Dermis blood vessel endothelial cell (primary cell): ENCODE data around the gene CBFB. TPM values are rescaled to one million over a fixed set of nuclear protein-coding genes. Genes with fewer than 3 reads are reported as not detected.

ENCODE experiments used
- DNase-seq: peaks from one replicate; pipeline ENCODE4 v3.0.0; 2010
- total RNA-seq: library from RNA; depleted of rRNA; stranded (reverse); fragments of >200 nt; gene quantifications from 2 replicates; pipeline ENCODE4 v1.2.3, GENCODE V29; 2014

The CBFB gene
- total RNA-seq, 1 donor from 2014 or later: 96.5 TPM

DNA sequence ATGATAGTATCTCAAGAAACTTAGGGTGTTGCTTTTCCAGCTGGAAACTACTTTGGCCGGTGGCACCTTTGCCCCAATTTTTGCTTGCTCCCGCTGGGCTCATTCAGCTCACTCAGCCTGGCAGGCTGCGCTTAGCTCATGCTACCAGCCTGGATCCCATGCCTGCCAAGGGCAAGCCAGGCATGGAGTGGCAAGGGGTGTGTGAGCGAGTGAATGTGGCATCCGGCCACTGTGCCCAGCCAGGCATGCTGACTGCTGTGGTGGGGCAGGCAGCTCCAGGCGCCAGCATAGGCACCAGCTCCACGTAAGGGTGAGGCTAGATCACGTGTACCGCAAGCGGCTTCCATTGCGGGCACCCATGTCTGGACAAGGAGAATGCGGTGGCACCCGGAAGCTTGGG, 112.4 kb downstream of the CBFB start:
- no peak for DNase-seq

DNA sequence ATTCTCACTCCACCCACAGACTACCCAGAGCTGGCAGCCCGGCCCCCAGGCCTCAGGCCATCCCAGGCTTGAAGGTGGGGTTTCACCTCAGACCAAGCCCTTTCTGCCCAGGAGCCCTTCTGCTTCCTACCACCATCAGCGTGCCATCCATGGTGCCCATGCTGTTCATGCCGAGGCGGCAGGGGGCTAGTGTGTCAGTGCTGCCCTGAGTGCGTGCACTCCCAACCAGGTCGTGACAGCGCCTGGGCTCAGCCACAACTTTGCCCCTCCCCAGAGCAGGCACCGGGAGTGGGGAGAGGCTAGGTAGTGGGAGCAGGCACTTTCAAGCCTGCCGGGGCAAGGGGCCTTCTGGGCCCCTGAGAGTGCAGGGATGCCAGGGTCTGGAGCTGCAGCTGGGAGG, 113.4 kb downstream of the CBFB start:
- no peak for DNase-seq

DNA sequence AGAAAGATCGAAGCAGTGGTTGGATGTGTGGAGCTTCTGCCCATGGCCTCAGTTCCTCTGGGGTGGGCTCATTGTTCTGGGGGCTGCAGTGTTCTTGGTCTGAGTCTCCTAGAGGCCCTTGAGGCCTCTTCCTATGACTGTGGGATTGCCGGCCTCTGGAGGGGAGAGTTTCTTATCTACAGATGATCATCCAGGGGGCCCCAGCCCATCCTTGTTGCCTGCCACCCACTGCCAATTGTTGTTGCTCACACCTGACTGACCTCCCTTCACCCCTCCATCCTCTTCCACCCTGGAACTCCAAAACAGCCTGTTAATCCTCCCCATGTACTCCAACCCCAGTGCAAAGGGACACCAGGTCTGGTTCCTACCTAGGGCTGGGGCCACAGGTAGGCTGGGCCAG, 116.0 kb downstream of the CBFB start:
- DNase-seq: no peak

DNA sequence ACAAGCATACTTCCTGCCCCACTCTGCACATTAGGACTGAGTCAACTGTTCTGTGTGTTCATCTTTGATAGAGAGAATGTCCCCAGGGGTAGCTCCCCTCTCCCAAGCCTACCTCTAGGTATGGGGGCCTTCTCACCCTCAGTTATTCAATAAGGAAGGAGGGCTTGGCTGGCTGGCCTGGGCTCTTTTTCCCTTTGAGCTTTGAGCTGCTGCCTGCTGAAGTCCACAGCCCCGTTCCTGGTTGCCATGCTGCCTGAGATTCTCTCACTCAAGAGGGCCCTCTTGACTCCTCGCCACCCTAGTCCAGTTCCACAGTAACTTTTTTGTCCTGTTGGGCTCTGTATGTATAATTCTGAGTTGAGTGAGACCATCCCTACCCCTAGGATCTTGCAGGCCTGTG, 116.8 kb downstream of the CBFB start:
- DNase-seq: no peak

DNA sequence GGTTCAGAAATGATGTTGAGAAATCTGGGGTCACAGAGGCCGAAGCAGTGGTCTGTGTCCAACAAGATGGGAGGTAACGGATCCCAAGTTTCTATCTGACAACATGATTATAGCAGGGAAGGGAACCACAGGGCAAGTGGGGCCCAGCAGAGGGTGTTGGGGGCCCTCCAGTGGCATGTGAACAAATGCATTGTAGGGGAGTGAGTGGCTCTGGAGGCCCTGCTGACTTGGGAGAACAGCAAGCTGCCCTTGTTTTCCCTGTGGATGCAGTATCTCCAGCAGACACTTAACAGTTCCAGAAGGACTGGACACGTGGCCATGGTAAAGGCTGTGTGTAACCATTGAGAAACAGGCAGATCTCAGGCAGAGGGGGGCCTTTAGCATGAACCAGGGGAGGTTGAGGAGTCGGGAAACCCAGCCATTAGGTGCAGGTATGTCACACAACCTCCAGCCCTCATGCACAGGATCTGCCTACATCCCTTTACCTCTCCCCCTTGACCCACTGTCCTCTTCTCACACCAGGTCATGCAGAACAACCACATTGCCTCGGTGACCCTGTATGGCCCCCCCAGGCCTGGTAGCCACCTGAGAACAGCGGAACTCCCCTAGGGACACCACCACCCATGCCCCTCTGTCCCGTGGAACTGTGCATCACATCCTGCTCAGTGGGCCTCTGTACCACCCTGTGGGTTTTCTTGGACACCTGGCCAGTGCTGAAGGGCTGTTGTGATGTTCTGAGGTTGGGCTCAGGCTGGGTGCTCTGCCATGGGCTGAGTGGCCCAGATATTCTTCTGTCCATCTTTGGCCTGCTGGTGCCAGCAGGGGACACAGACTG, 117.8 kb downstream of the CBFB start:
- no peak for DNase-seq

DNA sequence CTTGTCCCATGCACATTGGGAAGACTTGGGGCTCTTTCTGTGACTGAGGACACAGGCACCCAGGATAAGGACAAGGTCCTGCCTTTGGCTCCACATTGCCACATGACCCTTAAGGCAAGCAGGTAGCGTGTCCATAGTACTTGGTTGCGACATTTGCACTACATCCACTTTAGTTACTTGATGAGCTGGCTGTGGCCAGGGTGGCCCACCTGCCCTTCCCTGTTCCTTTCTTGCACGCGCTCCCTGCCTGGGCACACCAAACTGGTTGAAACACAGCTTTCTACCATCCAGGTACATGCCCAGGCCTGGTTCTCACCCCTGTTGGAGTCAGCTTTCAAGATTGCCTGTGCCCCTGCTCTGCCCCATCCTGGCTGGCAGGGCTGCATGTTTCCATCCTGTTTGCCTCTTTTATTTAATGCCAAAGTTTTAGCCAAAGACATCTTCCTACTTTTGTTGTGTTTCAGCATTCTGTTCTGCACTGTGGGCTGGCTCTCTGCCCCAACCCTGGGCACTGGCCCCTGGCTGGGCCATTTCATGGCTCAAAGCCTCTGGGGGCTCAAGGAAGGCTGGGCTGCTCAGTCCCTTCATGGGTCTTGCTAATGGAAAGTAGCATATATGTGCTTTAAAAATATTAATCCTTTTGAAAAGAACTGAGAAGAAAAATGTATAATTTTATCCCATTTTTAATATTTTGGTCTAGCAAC, 118.6 kb downstream of the CBFB start:
- no peak for DNase-seq

DNA sequence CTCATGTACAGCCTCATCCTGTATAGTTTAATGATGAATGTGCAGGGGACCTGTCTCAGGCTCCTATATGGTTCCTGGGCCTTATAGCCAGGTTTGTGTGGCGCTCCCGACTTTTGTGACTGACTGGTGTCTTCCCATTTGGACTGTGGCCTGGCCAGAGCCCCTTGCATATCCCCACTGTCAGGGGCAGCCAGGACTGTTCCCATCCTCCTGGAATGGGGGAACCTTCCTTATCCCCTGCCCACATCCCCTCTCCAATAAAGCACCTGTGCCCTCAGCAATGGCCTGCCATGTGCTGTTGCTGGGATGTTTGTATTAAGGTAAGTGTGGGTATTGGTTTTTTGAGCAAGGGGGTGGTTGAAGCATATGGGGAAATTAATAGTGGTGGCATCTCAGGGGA, 119.3 kb downstream of the CBFB start:
- DNase-seq: no peak

DNA sequence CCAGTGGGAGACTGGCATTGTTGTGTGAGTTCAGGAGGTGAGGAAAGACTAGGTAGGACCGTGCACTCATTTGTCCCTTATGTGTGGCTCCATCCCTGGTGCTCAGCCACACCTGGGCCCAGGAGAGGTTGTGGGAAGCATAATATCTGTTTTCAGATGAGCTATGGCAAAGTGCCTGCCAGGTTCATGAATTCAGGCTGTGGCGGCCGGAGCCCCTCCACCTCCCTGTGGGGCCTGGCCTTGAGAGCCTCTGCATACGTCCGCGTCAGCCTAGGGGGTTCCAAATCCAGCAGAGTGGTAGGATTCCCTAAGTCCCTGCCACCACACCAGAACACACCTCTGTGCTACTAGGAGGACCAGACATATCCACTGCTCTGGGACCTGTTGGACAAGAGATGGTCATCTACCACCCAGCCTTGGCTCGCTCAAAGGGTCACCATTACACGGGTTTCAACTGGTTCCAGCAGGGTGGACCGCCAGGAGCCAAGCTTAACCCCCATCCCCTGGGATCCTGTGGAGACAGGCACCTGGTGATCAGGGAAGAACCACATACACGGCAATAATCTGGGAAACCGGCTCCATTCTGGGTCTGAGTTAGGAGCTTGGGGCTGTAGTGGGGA, 119.8 kb downstream of the CBFB start:
- DNase-seq: no peak

DNA sequence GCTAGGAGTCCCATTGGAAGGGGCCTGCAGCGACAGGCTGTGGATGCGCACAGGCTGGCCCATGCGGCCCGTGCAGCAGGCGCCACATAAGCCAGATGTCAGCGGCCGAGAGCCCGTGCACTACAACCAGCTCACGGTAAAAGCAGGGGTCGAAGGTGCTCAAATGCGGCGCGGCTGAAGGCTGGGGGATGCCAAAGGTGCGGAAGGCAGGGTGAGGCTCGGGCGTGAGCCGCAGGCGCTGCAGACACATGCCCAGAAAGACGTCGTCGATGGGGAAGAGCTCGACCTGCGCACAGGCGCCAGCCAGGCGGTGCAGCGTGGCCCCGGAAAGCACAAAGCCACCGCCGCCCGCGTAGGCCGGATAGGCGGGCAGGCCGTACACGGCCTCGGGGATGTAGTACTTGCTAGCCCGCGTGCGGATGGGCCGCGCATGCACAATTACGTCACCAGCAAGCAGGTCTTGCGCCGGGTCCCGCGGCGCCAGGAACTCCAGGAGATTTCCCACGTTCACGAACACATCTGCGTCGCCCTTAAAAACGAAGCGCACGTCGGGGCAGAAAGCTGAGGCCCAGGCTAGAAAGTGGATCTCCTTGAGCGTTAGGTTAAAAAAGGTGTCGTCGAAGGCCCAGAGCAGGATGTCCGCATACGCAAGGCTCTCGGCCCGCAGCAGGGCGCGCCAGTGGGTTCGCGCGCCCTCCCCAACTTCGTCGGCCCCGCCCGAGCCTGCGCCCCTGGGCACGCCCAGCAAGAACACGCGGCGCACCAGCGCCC, 120.5 kb downstream of the CBFB start:
- DNase-seq: no peak

DNA sequence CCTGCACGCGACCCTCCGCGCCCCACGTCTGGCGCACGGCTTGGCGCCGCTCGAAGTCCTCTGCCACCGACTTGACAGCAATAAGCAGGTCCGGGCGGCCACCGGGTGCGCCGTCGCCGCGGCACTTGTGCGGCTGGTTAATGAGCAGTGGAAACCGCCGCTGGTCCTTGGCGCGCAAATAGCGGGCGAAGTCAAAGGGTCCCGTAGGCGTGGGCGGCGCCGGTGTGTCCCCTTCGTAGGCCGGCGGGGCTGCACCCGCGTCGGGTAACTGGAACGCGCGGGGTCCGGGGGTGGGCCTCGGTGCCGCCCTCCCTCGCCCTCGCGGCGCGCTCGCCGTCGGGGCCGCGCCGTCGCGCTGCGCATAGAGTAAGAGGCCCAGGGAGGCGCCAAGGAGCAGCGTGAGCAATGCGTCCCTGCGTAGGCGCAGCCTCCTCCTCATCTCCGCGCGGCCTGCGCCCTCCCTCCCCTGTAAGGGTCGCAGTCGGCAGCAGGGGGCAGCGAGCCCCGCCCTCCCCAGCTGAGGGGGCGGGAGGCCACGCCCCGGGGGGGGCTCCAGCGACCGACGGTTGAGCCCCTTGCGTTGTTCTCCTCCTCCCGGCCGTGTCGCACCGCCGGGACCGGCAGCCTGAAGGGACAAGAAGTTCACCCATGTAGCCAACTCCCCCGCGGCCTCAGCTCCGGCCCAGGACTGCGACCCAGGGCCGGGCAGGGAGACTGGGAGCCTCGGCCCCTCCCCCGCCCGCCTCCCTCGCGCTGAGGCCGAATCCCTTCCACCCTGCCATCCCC, 121.3 kb downstream of the CBFB start:
- peak; percentile 58 for DNase-seq

Other genes with a start within 250 kb of the CBFB start
- 0.17 TPM in 1 of 2 replicates, not detected in the other for gene TERB1, start 227.6 kb upstream of the CBFB start, total RNA-seq
- gene NAE1, start 198.2 kb upstream of the CBFB start, total RNA-seq: 48.8 and 68.7 TPM in 2 replicates
- gene CA7, start 184.7 kb upstream of the CBFB start, total RNA-seq: not detected in 2 replicates
- gene PDP2, start 148.6 kb upstream of the CBFB start, total RNA-seq: 12.4 and 15.5 TPM in 2 replicates
- gene CDH16, start 110.3 kb upstream of the CBFB start, total RNA-seq: 0.65 and 1.2 TPM in 2 replicates
- gene RRAD, start 103.6 kb upstream of the CBFB start, total RNA-seq: 0.84 and 1.9 TPM in 2 replicates
- gene CIAO2B, start 94.7 kb upstream of the CBFB start, total RNA-seq: 117 and 188 TPM in 2 replicates
- gene CES2, start 93.6 kb upstream of the CBFB start, total RNA-seq: 14.1 and 21.2 TPM in 2 replicates
- not detected in 2 replicates for gene CES3, start 67.9 kb upstream of the CBFB start, total RNA-seq
- gene CES4A, start 40.6 kb upstream of the CBFB start, total RNA-seq: 1.4 and 1.7 TPM in 2 replicates
- 14.8 and 22.3 TPM in 2 replicates for gene PHAF1, start 80.8 kb downstream of the CBFB start, total RNA-seq
- 3.5 and 5.3 TPM in 2 replicates for gene B3GNT9, start 121.8 kb downstream of the CBFB start, total RNA-seq
- 18.2 and 26.5 TPM in 2 replicates for gene TRADD, start 130.8 kb downstream of the CBFB start, total RNA-seq
- gene FBXL8, start 130.8 kb downstream of the CBFB start, total RNA-seq: 7.8 and 9.0 TPM in 2 replicates
- gene HSF4, start 135.6 kb downstream of the CBFB start, total RNA-seq: 0.65 and 2.0 TPM in 2 replicates
- gene NOL3, start 141.4 kb downstream of the CBFB start, total RNA-seq: 8.6 and 8.8 TPM in 2 replicates
- gene MATCAP1, start 154.8 kb downstream of the CBFB start, total RNA-seq: 7.1 and 11.4 TPM in 2 replicates
- gene EXOC3L1, start 161.0 kb downstream of the CBFB start, total RNA-seq: 45.8 and 50.7 TPM in 2 replicates
- 93.1 and 104 TPM in 2 replicates for gene E2F4, start 163.0 kb downstream of the CBFB start, total RNA-seq
- 0.74 and 1.9 TPM in 2 replicates for gene ELMO3, start 170.0 kb downstream of the CBFB start, total RNA-seq
- gene TMEM208, start 198.0 kb downstream of the CBFB start, total RNA-seq: 21.1 and 31.7 TPM in 2 replicates
- 25.5 and 37.4 TPM in 2 replicates for gene FHOD1, start 218.3 kb downstream of the CBFB start, total RNA-seq
- 0.56 and 1.2 TPM in 2 replicates for gene SLC9A5, start 219.8 kb downstream of the CBFB start, total RNA-seq